Stimulated activated CD4-positive, alpha-beta T cell treated with anti-CD3 and anti-CD28 coated beads, TNF-alpha, amount 100 ng/mL, for 4 hours (primary cell): Measurements from ENCODE around the gene SLC16A9.

ENCODE experiments used
- DNase-seq, 3 experiments: peaks; one replicate each; pipeline ENCODE4 v3.0.0-alpha.2; 2020; ENCODE audit warnings: low read depth in 3 of 3

SLC16A9 gene

GRCh38 chr10:59627366-59628018 is 82.2 kb downstream of the SLC16A9 start:
- no peak for DNase-seq

GRCh38 chr10:59626523-59626869 is 83.2 kb downstream of the SLC16A9 start:
- DNase-seq: no peak

- DNase-seq: peak in 1 of 3 experiments; percentile 9
These were observed 83.7 kb downstream of the SLC16A9 start for GRCh38 chr10:59625721-59626522.

GRCh38 chr10:59624951-59625350 is 84.7 kb downstream of the SLC16A9 start:
- DNase-seq: no peak

- DNase-seq: no peak
These were observed 85.5 kb downstream of the SLC16A9 start for GRCh38 chr10:59624136-59624535.

- no peak for DNase-seq
These were observed 86.2 kb downstream of the SLC16A9 start for GRCh38 chr10:59623133-59624121.

GRCh38 chr10:59622320-59623132 is 87.1 kb downstream of the SLC16A9 start:
- no peak for DNase-seq

- DNase-seq: no peak
These were observed 87.9 kb downstream of the SLC16A9 start for GRCh38 chr10:59621771-59622170.

- DNase-seq: no peak
These were observed 91.0 kb downstream of the SLC16A9 start for GRCh38 chr10:59618666-59619065.

- DNase-seq: no peak
These were observed 91.7 kb downstream of the SLC16A9 start for GRCh38 chr10:59617996-59618395.

- DNase-seq: no peak
These were observed 98.6 kb downstream of the SLC16A9 start for GRCh38 chr10:59611048-59611447.

GRCh38 chr10:59607970-59608369 is 101.7 kb downstream of the SLC16A9 start:
- DNase-seq: no peak

GRCh38 chr10:59606551-59606961 is 103.1 kb downstream of the SLC16A9 start:
- DNase-seq: no peak

- no peak for DNase-seq
These were observed 107.7 kb downstream of the SLC16A9 start for GRCh38 chr10:59601985-59602384.
